SK-N-SH (cell line): ENCODE data around the gene RHOH. TPM values are rescaled to one million over a fixed set of nuclear protein-coding genes. Genes with fewer than 3 reads are reported as not detected.
A peak's percentile ranks its signal among the peaks of the same experiment; 100 is the strongest.

Experiments used
- CTCF ChIA-PET: fragments of 300-600, 350-600 bp; formaldehyde crosslinking; extraction: SDS; loops from one replicate; lab custom pipeline; 2021; lab: Yijun Ruan, JAX
- POLR2A ChIA-PET: fragments of 350-600 bp; sonication (Branson Sonifier 250); formaldehyde crosslinking; extraction: SDS; loops from one replicate; lab custom pipeline; 2020; ENCODE audit warnings: antibody characterized with exemption, inconsistent platforms; lab: Yijun Ruan, JAX
- DNase-seq: peaks from one replicate; pipeline ENCODE4 v3.0.0; 2012
- H2AFZ ChIP-seq: fragments of 200-600 bp; sonication (generic); 2 replicates; pipeline ENCODE4 v1.8.1; 2016; ENCODE audit warnings: antibody characterized with exemption, mild to moderate bottlenecking, low read depth
- H3F3A ChIP-seq: fragments of 200-600 bp; sonication (generic); replicated peaks from 2 replicates; pipeline ENCODE3; 2016; ENCODE audit warnings: antibody characterized with exemption, mild to moderate bottlenecking; ENCODE audit not compliant: insufficient read depth
- H3K27ac ChIP-seq, 2 experiments: fragments of 200-500 bp in 1 of 2; fragments of 200-600 bp in 1 of 2; sonication (Bioruptor generic) in 1 of 2; sonication (generic), shearing (Covaris generic) in 1 of 2; 2 replicates each; pipeline versions ENCODE4 v1.5.1 to v1.6.1; 2014 to 2016; ENCODE audit warnings: low read depth in 2 of 2, inconsistent platforms in 1 of 2, low read length in 1 of 2, mild to moderate bottlenecking in 1 of 2, mixed read lengths in 1 of 2
- H3K27me3 ChIP-seq: fragments of 200-600 bp; sonication (generic), shearing (Covaris generic); 2 replicates; pipeline ENCODE4 v1.6.1; 2016; ENCODE audit warnings: mixed run types; ENCODE audit not compliant: insufficient read depth
- H3K36me3 ChIP-seq, 2 experiments: fragments of 200-500 bp in 1 of 2; fragments of 200-600 bp in 1 of 2; sonication (Bioruptor generic) in 1 of 2; sonication (generic) in 1 of 2; replicated peaks in 1 of 2; 2 replicates each; pipeline versions ENCODE3 to v1.5.1; 2014 to 2016; ENCODE audit warnings: low read length in 1 of 2, mild to moderate bottlenecking in 1 of 2; ENCODE audit not compliant: insufficient read depth in 2 of 2, control insufficient read depth in 1 of 2
- H3K4me1 ChIP-seq, 2 experiments: fragments of 200-500 bp in 1 of 2; fragments of 200-600 bp in 1 of 2; sonication (Bioruptor generic) in 1 of 2; sonication (generic), shearing (Covaris generic) in 1 of 2; 2 replicates each; pipeline versions ENCODE4 v1.5.1 to v1.6.1; 2014 to 2016; ENCODE audit warnings: low read depth in 1 of 2, low read length in 1 of 2, mixed run types in 1 of 2; ENCODE audit not compliant: insufficient read depth in 2 of 2, control insufficient read depth in 1 of 2
- H3K4me2 ChIP-seq: fragments of 200-600 bp; sonication (generic), shearing (Covaris generic); 2 replicates; pipeline ENCODE4 v1.6.1; 2017; ENCODE audit warnings: mixed run types
- H3K4me3 ChIP-seq, 2 experiments: fragments of 200-500 bp in 1 of 2; fragments of 200-600 bp in 1 of 2; sonication (Bioruptor generic) in 1 of 2; sonication (generic), shearing (Covaris generic) in 1 of 2; 2 replicates each; pipeline versions ENCODE4 v1.5.1 to v1.8.1; 2014 to 2016; ENCODE audit warnings: low read depth in 2 of 2, inconsistent platforms in 1 of 2, low read length in 1 of 2, mild to moderate bottlenecking in 1 of 2, mixed read lengths in 1 of 2, moderate library complexity in 1 of 2
- H3K79me2 ChIP-seq: fragments of 200-600 bp; sonication (generic); 2 replicates; pipeline ENCODE4 v1.8.1; 2017; ENCODE audit warnings: mild to moderate bottlenecking; ENCODE audit not compliant: insufficient read depth
- H3K9ac ChIP-seq: fragments of 200-600 bp; sonication (generic); 2 replicates; pipeline ENCODE4 v1.6.1; 2017; ENCODE audit warnings: mixed run types
- H3K9me2 ChIP-seq: fragments of 200-600 bp; sonication (generic); 2 replicates; pipeline ENCODE4 v1.6.1; 2017; ENCODE audit warnings: mixed run types
- H3K9me3 ChIP-seq: fragments of 200-600 bp; sonication (generic); 2 replicates; pipeline ENCODE4 v1.6.1; 2017; ENCODE audit warnings: mixed run types, mild to moderate bottlenecking, moderate library complexity
- H4K20me1 ChIP-seq: fragments of 200-600 bp; sonication (generic); 2 replicates; pipeline ENCODE4 v1.6.1; 2017; ENCODE audit warnings: mild to moderate bottlenecking, mixed run types; ENCODE audit not compliant: insufficient read depth
- GATA2 ChIP-seq: sonication (generic); formaldehyde crosslinking; IDR thresholded peaks from 2 replicates; pipeline ENCODE4 v1.5.0; 2020; ENCODE audit warnings: mild to moderate bottlenecking, missing genetic modification reagents
- JUND ChIP-seq: IDR thresholded peaks from 2 replicates; pipeline ENCODE4 v1.4.0; 2012
- PBX3 ChIP-seq: IDR thresholded peaks from 2 replicates; pipeline ENCODE4; 2012
- POLR2AphosphoS5 ChIP-seq: IDR thresholded peaks from 2 replicates; pipeline ENCODE4 v1.6.1; 2012; ENCODE audit warnings: low read depth, low read length
- RXRA ChIP-seq: IDR thresholded peaks from 2 replicates; pipeline ENCODE4 v1.4.0; 2012; ENCODE audit warnings: low read depth, mild to moderate bottlenecking, borderline replicate concordance
- TAF1 ChIP-seq: IDR thresholded peaks from 2 replicates; pipeline ENCODE4 v1.6.1; 2012; ENCODE audit warnings: low read depth, mild to moderate bottlenecking, low read length, moderate library complexity, borderline replicate concordance
- ZBTB33 ChIP-seq: IDR thresholded peaks from 2 replicates; pipeline ENCODE4 v1.4.0; 2012; ENCODE audit warnings: low read depth, borderline replicate concordance
- WGBS: methylation state at CpG from one replicate; pipeline ENCODE4 v1.1.6; 2017; ENCODE audit warnings: low lambda C conversion rate; 5-methylcytosine and 5-hydroxymethylcytosine counted together
- polyA plus RNA-seq, 3 experiments: library from polyadenylated mRNA; depleted of rRNA; stranded (reverse); fragments of >200 nt; gene quantifications; 2 replicates each; pipeline ENCODE4 v1.2.3, GENCODE V29; 2012

Gene RHOH
- polyA plus RNA-seq, 1 of the 3 experiments (the other 2 are of a cell fraction), result not detected

GRCh38 chr4:40195182-40196177 lies 1.4 kb upstream of the RHOH start:
- H3F3A ChIP-seq, result no peaks in the 10 kb centered on the region
- DNase-seq, result no peak
- no peaks in the 10 kb centered on the region for H3K27me3 ChIP-seq
- ChIA-PET POLR2A (no interaction called here), CTCF (interaction anchor here (0.7 to 1.5 kb wide), 2 partner anchors 9 to 114 kb away, joined by 4 to 6 read pairs; no protein-coding TSS in a partner anchor)
- TF ChIP-seq ZBTB33, result no peak
- TF ChIP-seq GATA2, result peak; percentile 36
- TF ChIP-seq PBX3, result no peak
- no peaks in the 10 kb centered on the region for H3K79me2 ChIP-seq
- no peak overlapping the region for H3K27ac ChIP-seq
- H3K4me1 ChIP-seq, result peaks cover 6 to 7% of the 10 kb centered on the region in 2 experiments; a peak in 2 of 4 replicates
- H3K4me2 ChIP-seq, result no peak overlapping the region
- H3K9ac ChIP-seq, result no peak overlapping the region
- H4K20me1 ChIP-seq, result no peaks in the 10 kb centered on the region
- H3K9me3 ChIP-seq, result no peaks in the 10 kb centered on the region; the same call in 1 of the 2 replicates
- H3K36me3 ChIP-seq, result no peaks in the 10 kb centered on the region
- 86% methylated on average over 10 of the region's 10 CpGs for WGBS
- H3K4me3 ChIP-seq, result no peak overlapping the region
- H3K9me2 ChIP-seq, result no peaks in the 10 kb centered on the region
- H2AFZ ChIP-seq, result no peak overlapping the region

- H3K4me3 ChIP-seq, result no peak overlapping the region
- TF ChIP-seq JUND (no peak), RXRA (no peak), GATA2 (no peak), POLR2AphosphoS5 (no peak), TAF1 (no peak)
- TF ChIP-seq, all 33 proteins: peak for 0
- CTCF ChIA-PET, result interaction anchor here (1.4 to 1.5 kb wide), 2 partner anchors 10 to 46 kb away, joined by 3 to 6 read pairs; no protein-coding TSS in a partner anchor
- no peaks in the 10 kb centered on the region for H3K9me2 ChIP-seq
- peaks cover 6 to 7% of the 10 kb centered on the region in 2 experiments; a peak in 3 of 4 replicates for H3K4me1 ChIP-seq
- no peaks in the 10 kb centered on the region for H3F3A ChIP-seq
- no peak overlapping the region for H3K9ac ChIP-seq
- no peak overlapping the region for H3K27ac ChIP-seq
- no peak overlapping the region for H2AFZ ChIP-seq
- no peaks in the 10 kb centered on the region; the same call in 1 of the 2 replicates for H3K9me3 ChIP-seq
- no peaks in the 10 kb centered on the region for H3K79me2 ChIP-seq
- POLR2A ChIA-PET, result no interaction called here
- H3K36me3 ChIP-seq, result no peaks in the 10 kb centered on the region
- DNase-seq, result no peak
- H3K4me2 ChIP-seq, result no peak overlapping the region
- H4K20me1 ChIP-seq, result no peaks in the 10 kb centered on the region
- WGBS, result 94% methylated on average over 8 of the region's 8 CpGs
- H3K27me3 ChIP-seq, result no peaks in the 10 kb centered on the region
Measured at GRCh38 chr4:40196272-40196671, 559 bp upstream of the RHOH start.
